Hematopoietic multipotent progenitor cell treated with erythropoietin and hydrocortisone succinate and interleukin-3 and kit ligand, for 4 days (in vitro differentiated cells): ENCODE results near the gene EXOC6B.
A peak's percentile ranks its signal among the peaks of the same experiment; 100 is the strongest.

ENCODE experiments used
- DNase-seq: peaks from one replicate; pipeline ENCODE4 v3.0.0-alpha.2; 2015

The EXOC6B gene

DNA sequence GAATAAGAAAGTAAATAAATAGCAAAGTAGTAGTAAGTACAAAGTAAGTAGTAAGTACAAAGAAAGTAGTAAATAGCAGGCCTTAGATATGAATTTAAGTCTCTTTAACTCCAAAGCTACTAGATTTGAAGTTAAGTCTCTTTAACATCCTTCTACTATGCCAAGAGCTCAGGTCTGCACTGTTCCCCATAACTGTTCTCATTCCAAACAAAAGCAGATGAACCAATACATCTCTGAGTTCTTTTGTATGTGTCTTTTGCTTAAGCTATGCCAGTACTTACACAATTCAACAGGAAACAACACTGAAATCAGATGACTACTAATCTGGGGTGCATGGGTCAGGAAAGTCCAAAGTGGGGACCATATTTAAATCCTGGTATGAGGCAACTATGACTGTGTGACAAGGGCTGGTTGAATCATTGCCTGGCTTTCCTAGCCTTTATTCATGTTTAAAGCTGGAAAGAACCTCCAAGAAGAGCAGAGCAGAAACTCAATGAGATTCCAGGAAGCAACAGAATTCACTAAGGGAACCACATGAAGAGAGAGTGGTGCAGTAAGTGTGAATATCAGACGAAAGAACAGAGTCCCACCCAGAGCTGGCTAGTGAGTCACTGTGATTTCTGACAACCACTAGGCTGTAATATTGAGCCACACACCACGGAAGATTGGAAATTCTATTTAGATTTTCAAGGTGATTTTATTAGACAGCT, 627.1 kb downstream of the EXOC6B start:
- no peak for DNase-seq

DNA sequence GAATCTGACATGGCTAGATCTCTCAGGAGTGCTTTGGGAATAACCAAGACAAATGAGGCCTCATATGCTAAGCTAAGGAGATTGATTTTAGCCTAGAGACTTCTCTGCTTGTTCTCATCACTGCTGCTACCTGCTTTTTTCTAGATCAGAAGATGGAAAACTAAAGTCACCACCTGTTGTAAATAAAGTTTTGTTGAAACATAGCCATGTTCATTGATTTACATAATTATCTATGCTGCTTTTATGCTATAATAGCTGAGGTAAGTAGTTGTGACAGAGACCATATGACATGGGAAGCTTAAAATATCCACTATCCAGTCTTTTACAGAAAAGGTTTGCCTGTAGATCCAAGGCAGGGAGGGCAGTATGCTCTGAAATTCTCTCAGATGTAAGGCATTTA, 632.1 kb downstream of the EXOC6B start:
- no peak for DNase-seq

DNA sequence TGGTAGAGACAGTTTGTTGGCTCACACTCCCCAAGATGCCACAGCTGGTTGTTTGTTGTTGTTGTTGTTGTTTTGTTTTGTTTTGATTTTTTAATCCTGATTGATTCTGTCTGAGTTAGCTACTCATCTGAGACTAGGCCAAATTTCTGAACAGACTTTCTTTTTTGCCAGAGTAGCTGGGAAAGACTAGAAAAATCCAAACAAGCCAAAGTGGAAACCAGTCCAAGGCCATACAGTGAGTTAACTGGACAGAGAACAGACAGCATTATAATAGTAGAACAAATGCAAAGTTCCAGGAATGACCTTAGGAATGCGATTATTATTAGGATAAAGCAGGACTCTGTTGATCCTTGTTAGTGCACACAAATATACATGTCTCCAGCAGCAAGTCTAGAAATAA, 634.4 kb downstream of the EXOC6B start:
- DNase-seq = no peak

DNA sequence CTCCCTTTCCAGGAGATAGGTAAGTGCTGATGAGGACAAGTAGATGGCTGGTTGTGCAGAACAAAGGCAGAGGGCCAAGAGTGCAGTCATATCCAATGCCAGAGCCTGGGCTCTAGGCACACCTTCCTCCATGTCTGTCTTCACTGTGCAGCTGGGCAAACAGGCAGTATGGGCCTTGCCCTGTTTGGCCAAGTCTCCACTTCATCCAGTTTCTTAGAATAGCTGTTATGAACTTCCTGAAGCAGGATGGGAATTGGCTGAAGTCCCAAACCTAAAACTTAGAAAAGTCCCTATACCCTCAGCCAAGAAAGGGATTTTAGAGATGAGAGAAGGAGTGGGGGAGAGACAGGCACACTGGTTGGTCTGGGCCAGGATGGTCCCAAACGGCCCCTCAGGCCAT, 640.6 kb downstream of the EXOC6B start:
- no peak for DNase-seq

DNA sequence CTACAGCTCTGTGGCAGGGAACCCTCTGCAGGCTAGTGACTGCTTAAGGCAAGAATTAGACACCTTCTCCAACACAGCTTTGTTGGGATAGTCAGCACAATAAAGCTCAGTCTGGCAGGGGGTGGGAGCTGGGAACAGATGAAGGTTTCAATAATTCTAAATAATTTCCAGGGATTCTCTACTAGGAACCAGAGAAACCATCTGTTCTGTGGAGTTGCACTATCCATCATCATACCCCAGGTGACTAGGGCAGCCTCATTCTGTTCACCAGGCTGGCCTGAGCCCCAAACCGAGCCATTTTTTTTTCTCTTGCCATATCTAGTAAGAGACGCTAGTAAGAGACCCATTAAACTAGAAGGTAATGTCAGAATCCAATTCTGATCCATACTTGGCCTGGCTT, 642.4 kb downstream of the EXOC6B start:
- DNase-seq = no peak

DNA sequence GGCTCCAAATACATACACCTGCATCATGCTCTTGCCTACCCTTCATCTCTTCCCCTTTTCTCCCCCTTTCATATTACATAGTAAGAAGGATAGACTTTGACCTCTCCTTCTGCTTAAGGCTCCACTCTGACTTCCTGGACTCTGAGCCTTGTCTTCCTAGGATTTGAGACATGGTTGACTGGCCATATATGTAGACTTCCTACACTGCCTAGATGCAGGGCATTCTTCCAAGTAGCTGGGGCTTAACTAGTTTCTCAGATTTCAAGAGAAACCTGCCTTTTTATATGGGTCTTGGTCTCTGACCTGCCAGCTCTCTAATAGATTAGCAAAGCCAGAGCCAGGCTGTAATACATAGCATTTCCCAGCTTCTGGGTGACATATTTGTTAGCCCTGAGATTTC, 642.8 kb downstream of the EXOC6B start:
- DNase-seq = no peak

DNA sequence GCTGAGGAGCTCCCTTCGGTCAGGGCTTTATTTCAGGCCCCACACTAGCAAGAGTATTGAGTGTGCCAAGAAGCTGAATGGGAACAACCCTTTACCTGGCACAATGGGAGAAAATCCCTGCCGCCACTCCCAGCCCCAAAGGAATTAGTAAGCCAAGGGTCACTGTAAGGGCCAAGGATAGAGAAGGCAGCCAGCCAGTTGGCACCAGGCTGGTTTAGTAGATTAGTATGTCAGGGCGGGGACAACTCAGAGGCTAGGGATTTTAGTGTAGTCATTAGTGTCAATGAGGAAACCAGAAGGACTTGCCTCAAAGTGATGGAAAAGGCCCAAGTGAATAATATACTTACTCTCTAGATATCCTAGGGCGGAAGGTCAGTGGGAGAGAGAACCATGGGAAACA, 643.3 kb downstream of the EXOC6B start:
- DNase-seq = no peak

DNA sequence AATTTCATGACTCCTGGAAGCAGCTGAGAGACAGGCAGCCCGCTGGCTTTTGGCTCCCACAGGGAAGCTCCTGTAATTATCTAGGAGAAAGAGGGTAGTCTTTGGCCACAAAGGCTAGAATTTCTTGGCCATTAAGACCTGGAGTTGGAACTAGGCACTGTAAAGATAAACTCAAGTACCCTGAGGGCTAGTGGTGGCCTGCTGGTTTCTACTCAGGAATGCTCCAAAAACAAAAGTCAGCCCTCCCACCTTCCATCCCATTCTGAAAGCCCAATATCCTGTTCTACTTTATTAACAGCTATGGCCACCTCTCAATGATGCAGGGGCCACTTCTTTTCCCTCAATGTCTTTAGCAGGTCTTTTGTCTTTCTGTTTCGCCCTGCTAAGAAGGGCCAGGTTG, 644.2 kb downstream of the EXOC6B start:
- no peak for DNase-seq

DNA sequence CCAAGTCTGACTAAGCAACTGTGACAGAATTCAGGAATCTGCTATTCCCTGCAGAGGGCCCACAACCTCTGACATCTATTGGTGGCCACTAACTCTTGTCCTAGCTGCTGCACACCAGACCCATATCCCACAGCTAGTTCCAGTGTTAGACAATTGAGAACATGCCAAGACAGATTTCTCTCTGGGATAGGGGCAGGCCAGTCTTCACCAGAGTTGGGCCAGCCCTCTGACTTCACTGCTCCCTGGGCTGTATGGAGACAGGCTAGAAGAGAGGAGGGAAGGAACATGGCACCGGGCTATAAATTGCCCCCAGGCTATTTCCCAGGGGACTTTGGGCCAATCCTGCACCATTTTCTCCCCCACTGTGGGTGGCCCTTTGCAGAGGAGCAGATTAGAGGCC, 645.5 kb downstream of the EXOC6B start:
- DNase-seq = no peak

DNA sequence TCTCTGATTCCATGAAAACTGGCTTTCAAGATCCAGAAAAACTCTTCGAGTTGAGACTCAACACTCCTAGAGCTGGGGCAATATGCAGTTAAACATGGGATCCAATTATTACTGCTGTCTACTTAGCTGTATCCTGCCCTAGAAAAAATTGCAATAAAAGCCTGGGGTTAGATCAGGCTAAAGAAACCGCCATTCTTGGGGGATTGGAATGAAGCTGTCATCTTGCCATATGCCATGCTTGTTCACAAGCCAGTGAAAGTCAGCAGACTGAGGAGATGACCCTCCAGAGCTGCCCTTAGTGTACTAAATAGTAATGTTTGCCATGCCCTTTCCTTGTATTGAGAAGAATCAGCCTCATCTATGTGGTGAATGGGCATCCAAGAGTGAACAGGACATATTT, 647.3 kb downstream of the EXOC6B start:
- no peak for DNase-seq

DNA sequence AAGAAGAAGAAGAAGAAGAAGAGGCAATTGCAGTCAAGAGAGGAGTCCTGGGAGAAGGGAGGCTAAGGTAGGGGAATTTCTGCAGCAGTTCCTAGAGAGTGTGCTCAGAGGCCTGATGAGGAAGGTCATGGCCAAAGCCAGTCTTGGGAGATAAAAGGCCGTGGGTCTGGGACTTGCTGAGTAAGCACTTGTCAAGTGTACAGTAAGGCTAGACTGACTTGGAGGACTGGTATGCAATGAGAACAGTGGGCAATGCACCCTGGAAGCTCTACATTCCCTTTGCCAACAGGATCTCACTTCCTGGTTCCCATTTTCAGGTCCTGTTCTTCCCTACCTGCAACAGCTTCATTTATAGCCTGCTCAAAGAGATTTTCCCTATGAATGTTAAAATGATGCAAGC, 649.6 kb downstream of the EXOC6B start:
- DNase-seq = no peak

DNA sequence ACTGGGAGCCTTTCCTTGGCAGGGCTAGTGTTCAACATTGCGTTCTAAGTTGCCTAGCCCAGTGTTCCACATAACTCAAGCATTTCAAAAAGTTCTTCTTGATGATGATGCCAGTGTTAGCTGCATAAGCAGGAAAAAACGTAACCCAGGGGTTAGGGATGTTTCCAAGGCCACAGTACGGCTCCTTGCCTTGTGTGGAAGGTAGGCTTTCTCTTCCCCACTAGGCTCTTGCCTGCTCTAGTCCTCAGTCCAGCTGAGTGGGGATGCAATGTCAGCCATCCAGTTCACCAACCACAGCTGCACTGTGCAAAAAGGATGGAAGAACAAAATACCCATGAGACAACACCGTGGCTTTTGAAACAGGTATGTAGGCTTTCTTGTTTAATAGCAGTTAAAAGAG, 650.2 kb downstream of the EXOC6B start:
- DNase-seq = no peak

DNA sequence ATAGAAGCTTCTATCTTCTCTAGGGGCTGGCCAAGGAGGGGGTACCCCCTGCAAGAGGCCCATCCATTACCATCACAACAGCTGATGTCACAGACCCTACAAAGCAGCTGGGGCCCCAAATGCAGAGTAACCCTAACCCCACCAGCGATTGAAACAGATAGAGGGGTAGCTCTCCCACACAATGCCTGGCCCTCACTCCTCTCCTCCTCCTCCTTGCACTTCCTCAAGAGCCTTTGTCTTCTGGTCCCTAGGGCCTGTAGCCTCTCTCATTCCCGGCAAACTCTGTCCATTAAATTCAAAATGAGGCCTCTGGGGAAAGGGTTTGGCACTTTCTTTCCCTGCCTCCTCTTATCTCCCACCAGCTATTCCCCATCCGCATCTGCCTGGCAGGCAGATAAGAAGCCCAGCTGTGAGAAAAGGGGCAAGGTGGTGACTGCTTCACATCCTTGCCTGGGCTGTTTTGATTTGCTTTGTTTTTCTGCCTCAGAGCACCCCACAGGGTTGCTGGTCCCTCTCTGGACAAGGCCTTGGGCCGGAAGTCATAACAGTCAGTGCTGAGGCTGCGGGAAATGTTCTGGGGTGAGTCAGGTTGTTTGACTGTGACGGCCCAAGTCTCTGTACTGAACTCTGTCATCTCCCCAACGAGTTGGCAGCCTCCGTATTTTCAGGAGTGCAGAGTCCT, 652.1 kb downstream of the EXOC6B start:
- DNase-seq = peak; percentile 4

DNA sequence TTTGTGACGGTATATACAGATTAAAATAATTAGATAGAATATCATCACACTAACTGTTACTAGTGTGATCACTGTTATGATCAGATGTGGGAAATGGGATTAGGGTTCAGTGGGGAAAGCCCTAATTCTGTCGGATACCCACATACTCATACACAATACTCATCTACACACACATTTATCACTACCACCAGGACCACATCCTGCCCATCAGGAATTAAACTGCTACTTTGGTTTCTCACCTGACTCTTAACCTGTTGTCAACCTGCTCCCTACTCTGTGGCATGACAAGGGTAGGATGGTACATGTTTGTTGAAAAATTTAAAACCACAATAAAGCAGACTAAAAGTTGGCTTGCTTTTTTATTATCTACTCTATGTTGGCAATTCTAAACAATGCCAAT, 653.4 kb downstream of the EXOC6B start:
- no peak for DNase-seq

DNA sequence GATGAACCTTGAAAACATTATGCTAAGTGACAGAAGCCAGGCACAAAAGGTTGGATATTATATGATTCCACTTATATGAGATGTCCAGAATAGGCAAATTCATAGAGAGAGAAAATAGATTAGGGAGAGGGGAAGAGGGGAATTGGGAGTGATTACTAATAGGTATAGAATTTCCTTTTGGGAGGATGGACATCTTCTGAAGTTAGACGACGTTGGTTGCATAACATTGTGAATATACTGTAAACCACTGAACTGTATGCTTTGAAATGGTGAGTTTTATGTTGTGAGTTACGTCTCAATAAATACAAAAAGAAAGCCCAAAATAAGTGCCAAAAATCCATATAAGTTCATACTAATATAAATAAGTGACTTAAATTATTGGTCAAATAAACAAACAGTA, 659.6 kb downstream of the EXOC6B start:
- DNase-seq = no peak

DNA sequence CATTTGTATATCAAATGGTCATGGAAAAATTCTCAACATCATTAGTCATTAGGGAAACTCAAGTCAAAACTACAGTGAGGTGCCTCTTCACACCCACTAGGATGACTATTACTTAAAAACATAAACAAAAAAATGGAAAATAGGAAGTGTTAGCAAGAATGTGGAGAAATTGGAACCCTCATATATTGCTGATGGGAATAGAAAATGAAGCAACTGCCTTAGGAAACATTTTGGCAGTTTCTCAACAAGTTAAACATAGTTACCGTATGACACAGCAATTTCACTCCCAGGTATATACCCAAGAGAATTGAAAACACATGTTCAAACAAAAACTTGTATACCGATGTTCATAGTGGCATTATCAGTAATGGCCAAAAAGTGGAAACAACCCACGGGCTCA, 660.0 kb downstream of the EXOC6B start:
- DNase-seq = no peak

DNA sequence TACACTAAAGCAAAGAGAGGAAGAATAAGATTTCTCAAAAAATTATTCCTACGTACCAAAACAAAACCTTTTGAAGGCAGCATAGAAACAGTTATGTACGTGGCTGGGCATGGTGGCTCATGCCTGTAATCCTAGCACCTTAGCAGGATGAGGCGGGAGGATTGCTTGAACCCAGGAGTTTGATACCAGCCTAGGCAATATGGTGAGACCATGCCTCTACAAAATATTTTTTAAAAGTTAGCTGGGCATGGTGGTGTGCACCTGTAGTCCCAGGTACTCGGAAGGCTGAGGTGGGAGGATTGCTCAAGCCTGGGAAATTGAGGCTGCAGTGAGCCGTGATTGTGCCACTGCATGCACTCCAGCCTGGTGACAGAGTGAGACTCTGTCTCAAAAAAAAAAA, 663.3 kb downstream of the EXOC6B start:
- no peak for DNase-seq

DNA sequence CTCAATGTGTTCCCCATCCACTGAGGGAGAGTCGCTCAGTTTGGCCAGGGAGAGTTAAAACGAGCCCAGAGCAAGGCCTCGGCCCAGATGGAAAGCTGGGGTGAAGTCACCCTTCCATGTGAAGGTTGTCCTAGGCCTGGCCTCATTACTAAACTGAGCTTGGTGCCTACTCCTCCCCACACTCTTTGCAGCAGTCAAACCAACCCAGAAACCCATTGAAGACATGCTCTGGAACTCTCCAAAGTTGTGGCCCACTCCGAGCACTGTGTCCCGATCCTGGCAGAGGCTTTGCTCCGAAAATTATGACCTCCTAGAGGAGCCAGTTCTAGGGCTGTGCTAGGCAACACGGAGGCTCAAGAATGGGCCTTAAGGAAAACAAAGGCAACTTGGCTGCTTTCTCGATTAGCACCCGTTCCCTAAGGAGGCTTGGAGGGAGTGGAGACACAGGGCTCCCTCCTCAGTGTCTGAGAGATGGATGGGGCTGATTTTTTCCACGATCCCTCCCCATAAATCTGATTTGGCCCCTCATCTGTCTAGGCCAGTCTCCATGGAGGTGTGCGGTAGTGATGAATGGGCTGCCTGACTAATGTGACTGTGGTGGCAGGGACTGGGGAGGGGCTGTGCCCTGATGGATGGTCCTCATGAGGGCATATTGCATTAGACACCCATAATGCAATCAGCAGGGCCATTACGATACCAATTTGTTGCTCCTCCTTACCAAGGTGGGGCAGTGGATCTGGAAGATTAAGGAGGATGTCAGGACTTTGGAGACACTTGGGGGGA, 666.4 kb downstream of the EXOC6B start:
- DNase-seq = no peak

DNA sequence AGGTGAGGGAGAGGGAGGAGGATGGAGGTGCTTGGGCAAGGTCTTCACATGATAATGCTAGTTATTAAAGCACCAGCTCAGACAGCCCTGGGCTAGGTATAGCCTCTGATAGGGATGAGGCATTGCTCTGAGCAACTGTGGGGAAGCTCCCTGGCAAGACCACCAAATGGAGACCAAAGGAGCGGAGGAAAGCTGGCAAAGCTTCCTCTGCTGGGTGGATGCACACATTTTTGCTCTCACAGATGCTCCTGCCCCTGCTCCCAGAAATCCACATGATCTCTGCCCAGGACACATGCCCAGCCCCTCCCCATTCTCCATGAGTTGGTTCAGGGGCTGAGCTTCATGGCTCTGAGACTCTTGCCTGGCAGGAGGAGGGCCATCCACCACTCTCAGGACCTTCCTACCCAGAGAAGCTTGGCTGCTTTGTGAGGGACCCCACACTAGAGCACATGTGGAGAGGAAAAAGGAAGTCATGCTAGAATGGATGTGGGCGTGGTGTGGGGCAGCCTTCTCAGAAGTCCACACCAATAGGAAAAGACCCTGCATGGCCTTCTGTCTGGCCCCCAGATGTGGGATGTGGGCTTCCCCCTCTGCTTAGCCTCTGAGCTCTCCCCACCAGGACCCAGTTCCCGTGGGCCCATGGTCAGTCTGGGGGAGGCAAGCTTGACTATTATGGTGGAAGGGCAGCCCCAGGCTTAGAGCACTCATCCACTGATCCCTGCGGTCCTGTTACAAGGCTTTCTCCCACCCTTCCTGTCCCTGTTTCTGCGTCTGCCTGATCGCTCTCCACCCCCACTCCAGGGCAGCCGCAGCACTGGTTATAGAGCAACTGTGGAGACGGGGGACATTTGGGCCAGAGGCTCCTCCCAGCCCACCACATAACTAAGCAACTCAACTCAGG, 667.7 kb downstream of the EXOC6B start:
- no peak for DNase-seq

DNA sequence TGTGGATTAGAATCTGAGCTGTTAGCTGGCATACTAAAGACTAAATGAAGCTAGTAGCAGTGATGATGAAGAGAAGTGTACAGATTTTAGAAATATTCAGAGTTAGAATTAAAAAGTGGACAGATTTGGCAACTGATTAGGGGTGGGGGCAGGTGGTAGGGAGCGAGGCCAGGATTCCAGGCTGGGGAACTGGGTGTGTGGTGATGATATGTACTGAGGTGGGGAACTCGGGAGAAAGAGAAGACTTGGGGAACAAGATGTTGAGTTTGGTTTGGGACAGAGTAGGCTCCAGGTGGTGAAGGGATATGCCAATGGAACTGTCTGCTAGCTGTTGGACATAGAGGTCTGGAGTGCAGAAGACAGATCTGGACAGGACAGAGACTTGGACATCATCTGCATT, 669.0 kb downstream of the EXOC6B start:
- no peak for DNase-seq

DNA sequence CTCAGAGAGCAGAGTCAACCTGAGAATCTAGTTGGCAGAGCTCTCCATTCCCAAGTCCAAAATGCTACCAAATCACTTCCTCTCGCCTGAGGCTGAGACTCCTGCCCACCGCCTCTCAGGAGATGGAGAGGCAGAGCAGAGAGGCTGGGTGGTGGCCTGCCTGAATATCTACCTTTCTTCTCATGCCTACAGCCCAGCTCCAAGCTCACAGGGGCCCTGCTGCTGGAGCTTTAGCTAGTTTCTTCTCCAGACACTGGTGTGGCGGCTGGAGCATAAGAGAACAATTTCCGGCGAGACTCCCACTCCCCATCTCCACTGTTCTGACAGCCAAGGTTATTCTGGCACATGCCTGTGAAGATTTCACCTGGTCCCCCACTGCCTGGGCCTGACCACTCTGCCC, 670.1 kb downstream of the EXOC6B start:
- no peak for DNase-seq

DNA sequence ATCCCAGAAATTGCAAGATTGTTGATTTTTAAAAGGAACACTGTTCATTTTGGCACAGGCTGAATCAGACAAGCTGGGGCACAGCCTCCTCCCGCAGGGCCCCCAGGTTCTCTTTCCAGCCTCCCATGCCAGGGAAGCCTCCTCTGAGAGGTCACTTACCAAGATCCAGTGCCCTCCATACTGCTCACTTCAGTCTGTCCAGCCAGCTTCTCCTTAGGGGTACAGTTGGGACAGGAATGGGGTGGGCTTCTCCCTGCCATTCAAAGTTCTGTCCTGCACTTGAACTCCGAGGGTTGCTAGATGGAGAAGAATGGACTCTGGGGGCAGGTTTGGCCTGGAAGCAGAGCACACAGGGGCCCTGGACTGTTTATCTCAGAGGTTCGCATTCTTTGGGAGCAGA, 670.7 kb downstream of the EXOC6B start:
- DNase-seq = no peak

DNA sequence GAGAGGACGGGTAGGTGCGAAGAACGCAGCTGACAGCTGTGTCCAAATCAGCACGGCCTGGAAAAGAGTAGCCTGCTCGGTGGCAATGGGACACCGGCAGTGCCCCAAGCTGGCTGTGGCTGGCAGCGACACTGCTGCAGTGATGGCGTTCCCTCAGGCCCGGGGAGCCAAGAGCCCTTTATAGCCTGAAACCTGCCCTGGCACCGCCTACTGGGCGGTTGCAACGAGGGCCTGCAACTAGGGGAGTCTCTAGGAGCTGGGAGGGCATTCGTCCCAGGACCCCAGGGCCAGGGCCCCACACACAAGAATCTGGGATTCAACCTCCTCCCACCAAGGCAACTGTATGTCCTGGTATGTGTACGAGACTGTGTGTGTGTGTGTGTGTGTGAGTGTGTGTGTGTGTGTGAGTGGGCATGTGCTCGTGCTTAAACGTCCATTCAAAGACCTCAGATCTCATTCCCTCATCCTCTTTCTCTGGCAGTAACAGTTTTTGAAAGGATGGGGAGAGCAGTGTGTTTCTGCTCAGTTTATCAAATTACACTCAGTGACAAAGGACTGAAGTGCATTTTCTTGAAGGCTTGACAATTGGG, 671.4 kb downstream of the EXOC6B start:
- DNase-seq = no peak
